ENCODE results near the gene ARGFX.
"Not testable (repeated sequence)": the region's sequence is repeated elsewhere in the genome, so short reads cannot be mapped to it uniquely, and the experiment has no call there.

Gene ARGFX

GRCh38 chr3:121598564-121598963, 30.8 kb downstream of the ARGFX start:
- H3K79me2 ChIP-seq (ENCODE audit: control insufficient read depth, insufficient read depth, low read length, unreplicated experiment): no peaks in the 10 kb centered on the region
- 0 out of 2 replicates have a peak, but pooled peaks cover under 1% of the 10 kb centered on the region for H3K27me3 ChIP-seq (ENCODE audit: insufficient read depth, low read length)
- H3K4me3 ChIP-seq (ENCODE audit: low read depth, low read length): no peak overlapping the region
- no peak overlapping the region for H2AFZ ChIP-seq (ENCODE audit: low read length, unreplicated experiment)
- no peaks in the 10 kb centered on the region for H3K4me1 ChIP-seq (ENCODE audit: control insufficient read depth, insufficient read depth, low read length, unreplicated experiment)
- H3K27ac ChIP-seq (ENCODE audit: low read depth, low read length): no peak overlapping the region
- no peaks in the 10 kb centered on the region for H3K36me3 ChIP-seq (ENCODE audit: insufficient read depth, low read length)

- H3K4me3 ChIP-seq (ENCODE audit: low read depth, low read length); H3K4me1 ChIP-seq (ENCODE audit: control insufficient read depth, insufficient read depth, low read length, unreplicated experiment); H3K27ac ChIP-seq (ENCODE audit: low read depth, low read length); H3K36me3 ChIP-seq (ENCODE audit: insufficient read depth, low read length); H3K79me2 ChIP-seq (ENCODE audit: control insufficient read depth, insufficient read depth, low read length, unreplicated experiment); H3K27me3 ChIP-seq (ENCODE audit: insufficient read depth, low read length); H2AFZ ChIP-seq (ENCODE audit: low read length, unreplicated experiment): not testable (repeated sequence)
Observed at GRCh38 chr3:121599900-121600299, 32.2 kb downstream of the ARGFX start.

- H3K4me1 ChIP-seq (ENCODE audit: control insufficient read depth, insufficient read depth, low read length, unreplicated experiment): no peaks in the 10 kb centered on the region
- H3K27me3 ChIP-seq (ENCODE audit: insufficient read depth, low read length): no peaks in the 10 kb centered on the region
- H2AFZ ChIP-seq (ENCODE audit: low read length, unreplicated experiment): no peak overlapping the region
- H3K4me3 ChIP-seq (ENCODE audit: low read depth, low read length): no peak overlapping the region
- H3K36me3 ChIP-seq (ENCODE audit: insufficient read depth, low read length): no peaks in the 10 kb centered on the region
- no peaks in the 10 kb centered on the region for H3K79me2 ChIP-seq (ENCODE audit: control insufficient read depth, insufficient read depth, low read length, unreplicated experiment)
- no peak overlapping the region for H3K27ac ChIP-seq (ENCODE audit: low read depth, low read length)
Observed at GRCh38 chr3:121601212-121601812, 33.6 kb downstream of the ARGFX start.

- no peaks in the 10 kb centered on the region for H3K36me3 ChIP-seq (ENCODE audit: insufficient read depth, low read length)
- no peaks in the 10 kb centered on the region for H3K79me2 ChIP-seq (ENCODE audit: control insufficient read depth, insufficient read depth, low read length, unreplicated experiment)
- no peak overlapping the region for H3K27ac ChIP-seq (ENCODE audit: low read depth, low read length)
- H3K4me1 ChIP-seq (ENCODE audit: control insufficient read depth, insufficient read depth, low read length, unreplicated experiment): no peaks in the 10 kb centered on the region
- H3K4me3 ChIP-seq (ENCODE audit: low read depth, low read length): no peak overlapping the region
- H2AFZ ChIP-seq (ENCODE audit: low read length, unreplicated experiment): no peak overlapping the region
- 0 out of 2 replicates have a peak, but pooled peaks cover 5% of the 10 kb centered on the region for H3K27me3 ChIP-seq (ENCODE audit: insufficient read depth, low read length)
Observed at GRCh38 chr3:121604759-121605158, 37.0 kb downstream of the ARGFX start.

DNA sequence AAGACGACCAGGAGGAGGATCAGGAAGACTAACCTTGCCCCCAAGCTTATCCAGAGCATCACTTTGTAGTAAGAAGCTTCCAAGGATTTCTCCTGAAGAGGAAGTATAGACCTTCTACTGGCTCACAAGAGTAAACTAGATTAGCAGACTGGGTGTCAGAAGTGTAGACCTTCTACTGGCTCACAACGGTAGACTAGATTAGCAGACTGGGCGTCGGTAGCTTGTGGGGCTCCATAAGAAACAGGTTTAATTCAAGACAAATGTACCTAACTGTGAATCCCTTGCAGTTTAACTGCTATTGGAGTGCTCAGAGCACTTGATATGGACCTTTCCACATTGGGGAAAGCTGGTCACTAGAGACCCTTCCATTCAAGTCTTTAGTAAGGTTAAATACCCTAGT, 38.4 kb downstream of the ARGFX start:
- Histone ChIP-seq H3K27ac (ENCODE audit: low read depth, low read length) (no peak overlapping the region), H3K79me2 (ENCODE audit: control insufficient read depth, insufficient read depth, low read length, unreplicated experiment) (no peaks in the 10 kb centered on the region), H3K4me3 (ENCODE audit: low read depth, low read length) (no peak overlapping the region), H2AFZ (ENCODE audit: low read length, unreplicated experiment) (no peak overlapping the region), H3K4me1 (ENCODE audit: control insufficient read depth, insufficient read depth, low read length, unreplicated experiment) (no peaks in the 10 kb centered on the region), H3K27me3 (ENCODE audit: insufficient read depth, low read length) (0 out of 2 replicates have a peak, but pooled peaks cover 5% of the 10 kb centered on the region), H3K36me3 (ENCODE audit: insufficient read depth, low read length) (no peaks in the 10 kb centered on the region)
